Inflammatory macrophage (primary cell): Measurements from ENCODE around the gene PAX3.
"Not testable (repeated sequence)": the region's sequence is repeated elsewhere in the genome, so short reads cannot be mapped to it uniquely, and the experiment has no call there.

Experiments used
- DNase-seq, 2 donors: peaks; one replicate each; pipeline ENCODE4 v3.0.0-alpha.2; 2020 to 2022

PAX3 gene

DNA sequence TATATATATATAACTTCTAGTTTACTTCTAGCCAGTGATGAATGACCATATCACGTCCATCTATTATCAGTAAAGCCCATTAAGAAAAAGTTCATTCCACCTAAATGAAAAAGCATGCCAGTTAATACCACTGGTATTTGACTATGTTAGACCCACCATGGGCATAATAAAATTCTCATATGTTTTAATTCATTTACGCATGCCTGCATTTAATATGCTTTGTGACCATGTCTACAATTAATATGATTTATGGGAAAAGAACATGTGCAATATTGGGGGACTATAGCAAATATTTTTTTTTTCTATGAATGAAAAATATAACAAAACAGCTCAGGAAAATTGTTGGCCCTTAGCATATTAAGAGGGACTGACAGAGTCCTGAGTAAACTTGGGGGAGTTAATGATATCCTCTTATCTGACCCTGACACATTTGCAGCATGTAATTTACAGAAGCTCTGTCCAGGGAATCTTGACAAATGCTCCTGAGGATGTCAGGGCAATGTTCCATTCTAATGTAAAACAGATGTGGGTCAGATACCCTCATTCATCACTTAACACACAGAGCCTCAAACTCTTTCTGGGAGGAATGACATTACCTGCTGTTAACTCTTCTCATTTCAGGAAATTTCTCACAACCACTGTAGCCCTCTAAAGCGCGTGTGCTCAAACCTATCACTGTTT is 90.6 kb downstream of the PAX3 start:
- no peak for DNase-seq

- no peak for DNase-seq
Observed at GRCh38 chr2:222205136-222205535, 93.7 kb downstream of the PAX3 start.

- no peak for DNase-seq
Observed at GRCh38 chr2:222203041-222203440, 95.8 kb downstream of the PAX3 start.

GRCh38 chr2:222196159-222196558 is 102.6 kb downstream of the PAX3 start:
- no peak for DNase-seq

DNA sequence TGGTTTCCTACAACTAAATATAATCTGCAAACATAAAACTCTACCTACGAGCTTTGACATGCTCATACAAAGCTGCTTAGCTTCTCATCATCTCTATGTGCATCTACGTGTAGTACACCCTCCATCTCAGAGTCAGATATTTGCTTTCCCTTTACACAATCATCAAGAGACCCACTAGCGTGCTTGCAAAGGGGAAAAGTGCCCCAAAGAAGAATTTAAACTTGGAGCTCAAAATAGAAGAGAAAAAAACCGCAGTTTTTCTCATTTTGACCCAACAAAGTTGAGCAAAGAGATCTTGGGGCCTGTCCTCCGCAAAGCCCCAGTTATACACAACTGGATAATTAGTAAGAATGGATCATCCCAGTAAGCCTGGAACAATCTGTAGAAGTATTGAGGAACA is 104.1 kb downstream of the PAX3 start:
- no peak for DNase-seq

DNA sequence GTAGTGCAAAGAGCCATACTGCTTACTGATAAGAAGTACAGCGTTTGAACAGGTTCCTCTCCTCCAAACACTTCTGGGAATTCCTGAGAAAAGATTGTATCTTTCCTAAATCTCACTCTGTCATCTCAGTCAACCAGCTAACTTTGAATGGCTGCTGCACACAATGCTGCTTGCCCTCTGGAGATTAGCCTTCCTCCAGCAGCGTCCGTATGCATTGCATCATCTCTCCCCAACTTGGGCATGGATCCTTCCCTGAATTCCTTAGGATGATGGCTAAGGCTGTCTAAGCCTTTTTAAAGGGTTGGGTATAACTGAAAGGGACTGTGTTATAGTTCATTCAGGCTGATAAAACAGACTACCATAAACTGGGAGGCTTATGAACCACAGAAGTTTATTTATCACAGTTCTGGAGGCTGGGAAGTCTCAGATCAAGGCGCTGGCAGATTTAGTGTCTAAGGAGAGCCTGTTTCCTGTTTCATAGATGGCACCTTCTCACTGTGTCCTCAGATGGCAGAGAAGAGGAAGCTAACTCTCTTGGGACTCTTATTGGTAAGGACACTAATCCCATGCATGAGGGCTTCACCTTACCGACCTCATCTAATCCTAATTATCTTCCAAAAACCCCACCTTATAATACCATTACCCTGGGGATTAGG is 105.3 kb downstream of the PAX3 start:
- DNase-seq: no peak

GRCh38 chr2:222180619-222181018 is 118.2 kb downstream of the PAX3 start:
- DNase-seq: no peak

- DNase-seq: no peak
Observed at GRCh38 chr2:222179592-222179991, 119.2 kb downstream of the PAX3 start.

DNA sequence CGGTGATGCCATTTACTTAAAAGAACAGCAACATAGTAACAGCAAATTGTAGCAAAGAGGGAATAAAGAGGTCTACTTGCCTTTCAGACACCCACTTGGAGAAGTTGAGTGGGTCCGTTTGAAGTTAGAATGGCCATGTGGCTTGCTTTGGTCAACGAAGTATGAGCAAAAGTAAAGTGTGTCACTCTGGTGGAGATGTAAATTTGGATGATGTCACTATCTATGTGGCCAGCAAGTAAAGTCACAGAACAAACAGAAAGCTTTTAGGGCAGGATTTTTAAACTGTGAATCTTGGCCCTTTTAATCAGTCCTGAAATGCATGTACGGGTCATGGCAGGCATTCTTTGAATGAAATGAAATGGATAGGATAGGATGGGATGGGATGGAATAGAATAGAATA is 120.3 kb downstream of the PAX3 start:
- no peak for DNase-seq

DNA sequence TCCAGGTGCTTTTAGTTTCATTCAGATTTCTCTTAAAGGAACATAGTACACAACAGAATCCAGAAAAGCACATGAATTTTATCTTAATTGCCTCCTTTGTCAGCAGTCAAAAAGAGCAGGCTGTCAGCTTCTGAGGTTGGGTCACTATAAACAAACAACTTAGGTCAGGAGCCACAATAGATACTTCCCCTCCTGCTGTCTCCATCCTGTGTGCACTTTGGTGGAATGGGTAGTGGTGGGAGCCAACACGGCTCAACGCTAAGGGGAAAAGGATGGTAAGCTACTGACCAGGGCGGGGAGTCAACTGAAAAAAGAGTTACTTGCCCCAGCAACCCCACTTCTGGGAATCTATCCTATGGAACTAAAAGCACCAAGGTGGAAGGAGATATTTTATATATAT is 121.9 kb downstream of the PAX3 start:
- DNase-seq: no peak

GRCh38 chr2:222174450-222174849 is 124.3 kb downstream of the PAX3 start:
- no peak for DNase-seq

GRCh38 chr2:222169346-222169745 is 129.5 kb downstream of the PAX3 start:
- DNase-seq: no peak

GRCh38 chr2:222167762-222168161 is 131.0 kb downstream of the PAX3 start:
- no peak for DNase-seq

- DNase-seq: no peak
Observed at GRCh38 chr2:222160944-222161343, 137.9 kb downstream of the PAX3 start.

DNA sequence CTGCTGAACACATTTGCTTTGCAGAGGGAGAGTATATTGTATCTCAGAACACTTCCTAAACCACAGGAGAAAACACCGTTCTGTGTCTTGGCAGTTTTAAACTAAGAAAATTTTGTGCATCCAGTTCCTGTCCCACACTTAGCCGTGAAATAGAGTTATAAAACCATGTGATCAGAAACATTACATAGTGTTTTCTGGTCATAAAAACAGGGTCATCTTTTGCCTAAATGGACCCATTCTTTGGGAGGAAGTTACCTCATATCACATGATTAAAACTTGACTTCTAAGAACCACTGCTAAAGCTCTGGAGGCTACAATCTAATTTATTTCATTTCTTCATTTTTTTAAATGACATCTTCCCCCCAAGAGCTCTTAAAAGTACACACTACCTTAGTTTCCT is 138.7 kb downstream of the PAX3 start:
- DNase-seq: no peak

GRCh38 chr2:222159221-222159620 is 139.6 kb downstream of the PAX3 start:
- DNase-seq: no peak

DNA sequence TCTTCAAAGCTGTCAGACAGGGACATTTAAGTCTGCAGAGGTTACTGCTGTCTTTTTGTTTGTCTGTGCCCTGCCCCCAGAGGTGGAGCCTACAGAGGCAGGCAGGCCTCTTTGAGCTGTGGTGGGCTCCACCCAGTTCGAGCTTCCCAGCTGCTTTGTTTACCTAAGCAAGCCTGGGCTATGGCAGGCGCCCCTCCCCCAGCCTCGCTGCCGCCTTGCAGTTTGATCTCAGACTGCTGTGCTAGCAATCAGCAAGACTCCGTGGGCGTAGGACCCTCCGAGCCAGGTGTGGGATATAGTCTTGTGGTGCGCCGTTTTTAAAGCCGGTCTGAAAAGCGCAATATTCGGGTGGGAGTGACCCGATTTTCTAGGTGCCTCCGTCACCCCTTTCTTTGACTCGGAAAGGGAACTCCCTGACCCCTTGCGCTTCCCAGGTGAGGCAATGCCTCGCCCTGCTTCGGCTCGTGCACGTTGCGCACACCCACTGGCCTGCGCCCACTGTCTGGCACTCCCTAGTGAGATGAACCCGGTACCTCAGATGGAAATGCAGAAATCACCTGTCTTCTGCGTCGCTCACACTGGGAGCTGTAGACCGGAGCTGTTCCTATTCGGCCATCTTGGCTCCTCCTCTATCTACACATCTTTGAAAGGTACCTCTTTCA is 143.7 kb downstream of the PAX3 start:
- not testable (repeated sequence) for DNase-seq
